Measurements from ENCODE around the gene HCN3. TPM values are rescaled to one million over a fixed set of nuclear protein-coding genes. Genes with fewer than 3 reads are reported as not detected.

Gene HCN3
- total and polyA plus RNA-seq, 2 donors (not counting 1 experiment from before 2014, with no cell fraction given), result 6.2 to 9.2 TPM

- POLR2A ChIA-PET, result interaction anchor here (0.6 to 1.5 kb wide), 11 partner anchors 8 to 189 kb away, joined by 3 to 8 read pairs (median 4); partner anchors contain the start of genes CLK2, SCAMP3 and THBS3
Measured at GRCh38 chr1:155250633-155251449, 26.4 kb upstream of the HCN3 start.

More at GRCh38 chr1:155250633-155251449, 26.4 kb upstream of the HCN3 start:
- Histone ChIP-seq H3K27ac (ENCODE audit: low read length in 2 of 2) (peak overlapping the region; percentile 8 to 52), H3K4me3 (ENCODE audit: control extremely low read depth in 1 of 5, extremely low read depth in 1 of 5, insufficient read depth in 1 of 5, low read depth in 2 of 5, low read length in 4 of 5) (peak overlapping the region in 4 of 5 experiments; percentile 47 to 69 (median 60)), H3K79me2 (ENCODE audit: control insufficient read depth, insufficient read depth, low read length) (no peaks in the 10 kb centered on the region), H3K27me3 (replicated peaks in 1 of 4; ENCODE audit: control extremely low read depth in 1 of 4, control insufficient read depth in 3 of 4, insufficient read depth in 4 of 4, low read length in 3 of 4) (no peaks in the 10 kb centered on the region), H3K4me2 (replicated peaks; ENCODE audit: low read depth, low read length, poor library complexity, severe bottlenecking) (peak overlapping the region; percentile 99), H3K9ac (ENCODE audit: low read length) (peak overlapping the region; percentile 72), H3K36me3 (replicated peaks in 1 of 2; ENCODE audit: control extremely low read depth in 1 of 2, control insufficient read depth in 1 of 2, extremely low read depth in 1 of 2, insufficient read depth in 2 of 2, low read length in 1 of 2) (no peaks in the 10 kb centered on the region), H3K9me3 (ENCODE audit: control extremely low read depth in 1 of 3, control insufficient read depth in 2 of 3, insufficient read depth in 1 of 3, low read length in 2 of 3) (peaks cover 0 to 3% (median 0%) of the 10 kb centered on the region in 3 donors), H2AFZ (ENCODE audit: insufficient read depth, low read depth, low read length, poor library complexity, severe bottlenecking) (peak overlapping the region; percentile 97), H3K4me1 (ENCODE audit: control insufficient read depth in 2 of 2, insufficient read depth in 2 of 2, low read length in 2 of 2) (peaks cover 19 to 30% of the 10 kb centered on the region in 2 donors), H4K20me1 (ENCODE audit: control insufficient read depth, insufficient read depth, low read length, poor library complexity, severe bottlenecking) (no peaks in the 10 kb centered on the region)
- H3K4me3 Mint-ChIP-seq, result peak overlapping the region; percentile 79
- TF ChIP-seq EZH2 (IDR thresholded peaks at IDR 0.05; ENCODE audit: borderline replicate concordance, insufficient read depth, low read depth, low read length, poor library complexity, severe bottlenecking), result no peak
- peak; percentile 100 for TF ChIP-seq CTCF (IDR thresholded peaks at IDR 0.05)
- H3K27me3 Mint-ChIP-seq, result no peaks in the 10 kb centered on the region
- intact Hi-C loops (cut with micrococcal nuclease), result loop anchor here (1.0 to 2.0 kb wide), 5 partner anchors 26 to 341 kb away; partner anchors contain the start of genes FDPS and HCN3
- WGBS (ENCODE audit: insufficient coverage), result 19% methylated on average over 23 of the region's 23 CpGs
- ATAC-seq (ENCODE audit: low read depth) (peak; percentile 96), DNase-seq (peak; percentile 95)
- peak overlapping the region; percentile 47 for H3K27ac Mint-ChIP-seq
- peaks cover 32% of the 10 kb centered on the region for H3K4me1 Mint-ChIP-seq
- CTCF ChIA-PET, result interaction anchor here (0.6 to 5.8 kb wide), 52 partner anchors 9 to 1079 kb away, joined by 3 to 128 read pairs (median 5); partner anchors contain the start of genes ASH1L, CLK2, FDPS and HCN3
- H3K9me3 Mint-ChIP-seq (ENCODE audit: insufficient read depth), result no peaks in the 10 kb centered on the region
